Lower lobe of right lung (tissue), 2 donors: ENCODE measurements around the gene ABI3. TPM values are rescaled to one million over a fixed set of nuclear protein-coding genes. Genes with fewer than 3 reads are reported as not detected.

Experiments
- ATAC-seq, 2 donors: fragments of 200-7000 bp; cut with Tn5 transposase; one replicate each; pipeline ENCODE4 v1.9.1; 2020 to 2022; ENCODE audit warnings: mild to moderate bottlenecking in 2 of 2, moderate library complexity in 2 of 2
- DNase-seq: peaks from one replicate; pipeline ENCODE4 v3.0.0-alpha.2; 2020
- H3K27ac ChIP-seq: fragments of 200-600 bp; one replicate; pipeline ENCODE4 v1.8.0; 2022
- H3K27me3 ChIP-seq: fragments of 200-600 bp; one replicate; pipeline ENCODE4 v1.8.0; 2022; ENCODE audit warnings: low read depth
- H3K36me3 ChIP-seq: fragments of 200-600 bp; one replicate; pipeline ENCODE4 v1.8.0; 2022; ENCODE audit warnings: mild to moderate bottlenecking
- H3K4me1 ChIP-seq: fragments of 200-600 bp; one replicate; pipeline ENCODE4 v1.8.0; 2022
- H3K4me3 ChIP-seq: fragments of 200-600 bp; one replicate; pipeline ENCODE4 v1.8.0; 2022; ENCODE audit warnings: mild to moderate bottlenecking
- H3K9me3 ChIP-seq: fragments of 200-600 bp; one replicate; pipeline ENCODE4 v1.8.0; 2022
- CTCF ChIP-seq: fragments of 200-600 bp; IDR thresholded peaks from one replicate; pipeline ENCODE4 v1.8.0; 2022; ENCODE audit warnings: antibody characterized with exemption, mild to moderate bottlenecking
- intact Hi-C: fragments of 100-400 bp; cut with DNase I; formaldehyde crosslinking; loops from one replicate; pipeline ENCODE4 v1.11.0; 2022
- total RNA-seq: library from RNA; stranded (reverse); fragmentation: NEBNext Ultra II Directional; extraction: Animal tissue kit (Norgen Biotek cat#: 25700); gene quantifications from one replicate; pipeline ENCODE4 v1.2.1, GENCODE V29; 2021
- donor health status: DM: no; HTN: yes; CAD: no; lungs with severe emphysema.

The ABI3 gene
- total RNA-seq, 1 donor from 2014 or later = 46.8 TPM

DNA sequence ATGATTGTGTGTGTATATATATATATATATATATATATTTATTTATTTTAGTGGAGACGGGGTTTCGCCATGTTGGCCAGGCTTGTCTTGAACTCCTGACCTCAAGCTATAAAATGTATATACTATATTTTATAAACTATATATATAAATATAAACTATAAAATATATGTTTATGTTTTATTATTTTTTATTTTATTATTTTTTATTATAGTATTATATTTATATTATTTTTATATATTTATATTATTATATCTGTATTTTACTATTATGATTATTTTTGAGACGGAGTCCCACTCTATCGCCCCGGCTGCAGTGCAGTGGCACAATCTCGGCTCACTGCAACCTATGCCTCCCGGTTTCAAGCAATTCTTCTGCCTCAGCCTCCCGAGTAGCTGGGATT is 30.5 kb downstream of the ABI3 start:
- no peaks in the 10 kb centered on the region for H3K36me3 ChIP-seq
- no peak for ATAC-seq
- no peaks in the 10 kb centered on the region for H3K27me3 ChIP-seq
- no peak for DNase-seq
- no peaks in the 10 kb centered on the region for H3K4me1 ChIP-seq
- H3K4me3 ChIP-seq = no peak overlapping the region
- no peaks in the 10 kb centered on the region for H3K9me3 ChIP-seq
- no peak for TF ChIP-seq CTCF
- intact Hi-C loops = no loop called here
- H3K27ac ChIP-seq = no peak overlapping the region

DNA sequence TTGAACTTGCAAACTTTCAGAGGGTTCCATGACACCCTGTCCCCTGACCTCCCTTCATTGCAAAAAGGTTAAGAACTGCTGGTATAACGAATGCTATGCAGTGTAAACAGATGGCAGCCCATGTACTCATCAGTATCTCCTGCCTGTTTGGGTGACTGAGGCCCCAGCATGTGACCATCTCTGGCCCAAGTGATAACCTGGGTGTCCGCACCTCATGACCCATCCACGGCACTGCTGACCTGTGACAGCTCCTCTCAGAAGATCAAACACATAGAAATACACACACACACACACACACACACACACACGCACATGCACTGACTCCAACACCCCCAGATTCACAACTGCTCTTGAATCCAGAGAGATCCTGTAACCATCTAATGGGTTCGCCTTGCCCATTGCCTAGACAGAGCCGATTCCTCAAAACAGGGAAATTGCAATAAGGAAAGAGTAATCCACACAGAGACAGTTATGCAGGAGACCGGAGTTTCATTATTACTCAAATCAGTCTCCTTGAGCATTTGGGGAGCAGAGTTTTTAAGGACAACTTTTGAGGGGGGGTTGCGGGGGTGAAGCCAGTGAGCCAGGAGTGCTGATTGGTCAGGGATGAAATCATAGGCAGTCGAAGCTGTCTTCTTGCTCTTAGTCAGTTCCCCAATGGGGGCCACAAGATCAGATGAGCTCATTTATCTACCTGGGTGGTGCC is 31.3 kb downstream of the ABI3 start:
- H3K9me3 ChIP-seq = no peaks in the 10 kb centered on the region
- H3K27ac ChIP-seq = no peak overlapping the region
- no peaks in the 10 kb centered on the region for H3K36me3 ChIP-seq
- H3K4me1 ChIP-seq = no peaks in the 10 kb centered on the region
- ATAC-seq (no peak), DNase-seq (no peak)
- TF ChIP-seq CTCF = no peak
- no peaks in the 10 kb centered on the region for H3K27me3 ChIP-seq
- intact Hi-C loops = no loop called here
- no peak overlapping the region for H3K4me3 ChIP-seq

DNA sequence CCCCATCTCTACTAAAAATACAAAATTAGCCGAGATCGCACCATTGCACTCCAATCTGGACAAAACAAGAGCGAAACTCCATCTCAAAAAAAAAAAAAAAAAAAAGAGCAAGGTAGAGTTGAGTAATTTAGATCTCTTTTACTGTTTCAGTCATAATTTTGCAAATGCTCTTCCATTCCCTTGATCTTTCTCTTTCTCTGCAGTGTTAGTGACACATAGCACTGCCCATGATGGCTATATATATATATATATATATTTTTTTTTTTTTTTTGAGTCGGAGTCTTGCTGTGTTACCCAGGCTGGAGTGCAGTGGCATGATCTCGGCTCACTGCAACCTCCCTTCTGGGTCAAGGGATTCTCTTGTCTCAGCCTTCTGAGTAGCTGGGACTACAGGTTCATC is 32.3 kb downstream of the ABI3 start:
- Histone ChIP-seq H3K9me3 (no peaks in the 10 kb centered on the region), H3K4me3 (no peak overlapping the region), H3K27me3 (no peaks in the 10 kb centered on the region), H3K36me3 (no peaks in the 10 kb centered on the region), H3K4me1 (no peaks in the 10 kb centered on the region), H3K27ac (no peak overlapping the region)
- TF ChIP-seq CTCF = no peak
- intact Hi-C loops = no loop called here
- no peak for ATAC-seq
- DNase-seq = no peak

DNA sequence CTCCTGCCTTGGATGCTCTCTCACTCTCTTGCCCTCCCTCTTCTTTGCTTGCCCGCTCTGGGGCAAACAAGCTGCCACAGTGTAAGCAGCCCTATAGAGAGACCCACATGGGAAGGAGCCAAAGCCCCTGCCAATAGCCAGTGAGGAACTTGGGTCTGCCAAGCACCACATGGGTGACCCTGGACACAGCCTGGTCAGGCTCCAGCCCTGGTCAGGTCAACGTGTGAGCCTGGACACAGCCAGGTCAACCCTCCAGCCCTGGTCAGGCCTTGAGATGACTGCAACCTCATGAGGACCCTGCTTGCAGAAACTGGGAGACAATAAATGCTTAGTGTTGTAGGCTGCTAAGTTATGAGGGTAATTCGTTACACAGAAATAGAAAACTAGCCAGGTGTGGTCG is 34.3 kb downstream of the ABI3 start:
- H3K36me3 ChIP-seq = no peaks in the 10 kb centered on the region
- no peak for DNase-seq
- no peak overlapping the region for H3K27ac ChIP-seq
- intact Hi-C loops = no loop called here
- peaks cover 7% of the 10 kb centered on the region for H3K27me3 ChIP-seq
- TF ChIP-seq CTCF = no peak
- no peaks in the 10 kb centered on the region for H3K9me3 ChIP-seq
- no peaks in the 10 kb centered on the region for H3K4me1 ChIP-seq
- H3K4me3 ChIP-seq = no peak overlapping the region
- no peak for ATAC-seq

- intact Hi-C loops = no loop called here
- TF ChIP-seq CTCF = no peak
- Histone ChIP-seq H3K4me3 (no peak overlapping the region), H3K27ac (no peak overlapping the region), H3K4me1 (no peaks in the 10 kb centered on the region), H3K27me3 (peaks cover 7% of the 10 kb centered on the region), H3K9me3 (no peaks in the 10 kb centered on the region), H3K36me3 (no peaks in the 10 kb centered on the region)
- no peak for DNase-seq
- ATAC-seq = no peak
Observed at GRCh38 chr17:49247944-49248343, 37.4 kb downstream of the ABI3 start.
